ENCODE data around the gene RAF1.
"Not testable (repeated sequence)": the region's sequence is repeated elsewhere in the genome, so short reads cannot be mapped to it uniquely, and the experiment has no call there.

DNA sequence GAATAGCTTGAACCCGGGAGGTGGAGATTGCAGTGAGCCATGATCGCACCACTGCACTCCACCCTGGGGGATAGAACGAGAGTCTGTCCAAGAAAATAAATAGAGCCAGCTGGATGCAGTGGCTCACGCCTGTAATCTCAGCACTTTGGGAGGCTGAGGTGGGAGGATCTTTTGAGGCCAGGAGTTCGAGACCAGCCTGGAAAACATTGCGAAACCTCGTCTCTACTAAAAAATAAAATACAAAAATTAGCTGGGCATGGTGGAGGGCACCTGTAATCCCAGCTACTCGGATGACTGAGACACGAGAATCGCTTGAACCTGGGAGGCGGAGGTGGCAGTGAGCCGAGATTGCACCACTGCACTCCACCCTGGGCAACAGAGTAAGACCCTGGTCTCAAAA, 120.4 kb downstream of the RAF1 start:
- TF ChIP-seq POLR2A, POLR2AphosphoS5 (IDR thresholded peaks at IDR 0.05): not testable (repeated sequence)
- TF ChIP-seq, protein P1, sequence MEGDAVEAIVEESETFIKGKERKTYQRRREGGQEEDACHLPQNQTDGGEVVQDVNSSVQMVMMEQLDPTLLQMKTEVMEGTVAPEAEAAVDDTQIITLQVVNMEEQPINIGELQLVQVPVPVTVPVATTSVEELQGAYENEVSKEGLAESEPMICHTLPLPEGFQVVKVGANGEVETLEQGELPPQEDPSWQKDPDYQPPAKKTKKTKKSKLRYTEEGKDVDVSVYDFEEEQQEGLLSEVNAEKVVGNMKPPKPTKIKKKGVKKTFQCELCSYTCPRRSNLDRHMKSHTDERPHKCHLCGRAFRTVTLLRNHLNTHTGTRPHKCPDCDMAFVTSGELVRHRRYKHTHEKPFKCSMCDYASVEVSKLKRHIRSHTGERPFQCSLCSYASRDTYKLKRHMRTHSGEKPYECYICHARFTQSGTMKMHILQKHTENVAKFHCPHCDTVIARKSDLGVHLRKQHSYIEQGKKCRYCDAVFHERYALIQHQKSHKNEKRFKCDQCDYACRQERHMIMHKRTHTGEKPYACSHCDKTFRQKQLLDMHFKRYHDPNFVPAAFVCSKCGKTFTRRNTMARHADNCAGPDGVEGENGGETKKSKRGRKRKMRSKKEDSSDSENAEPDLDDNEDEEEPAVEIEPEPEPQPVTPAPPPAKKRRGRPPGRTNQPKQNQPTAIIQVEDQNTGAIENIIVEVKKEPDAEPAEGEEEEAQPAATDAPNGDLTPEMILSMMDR (IDR thresholded peaks at IDR 0.05), result not testable (repeated sequence)
